Right kidney (tissue), 9 donors: ENCODE results near the gene SLCO6A1.
"Not testable (repeated sequence)": the region's sequence is repeated elsewhere in the genome, so short reads cannot be mapped to it uniquely, and the experiment has no call there.

ENCODE experiments used
- DNase-seq: peaks from one replicate; pipeline ENCODE4 v3.0.0-alpha.2; 2016
- long read RNA-seq, 8 donors: transcript quantifications; one replicate each; lab custom pipeline, GENCODE V29; 2026

The SLCO6A1 gene
- long read RNA-seq, donor 1: 0 reads
- long read RNA-seq, donor 2: 0 reads
- long read RNA-seq, donor 3: 0 reads
- long read RNA-seq, donor 4: 0 reads
- long read RNA-seq, donor 5: 0 reads
- long read RNA-seq, donor 6: 0 reads
- long read RNA-seq, donor 7: 0 reads
- long read RNA-seq, donor 8: 0 reads

- DNase-seq: no peak
These were observed at the start of gene SLCO6A1 for GRCh38 chr5:102498271-102499034. Gene SLCO6A1, minus strand, starts transcription at chr5:102499001. Its CDS starts 157 bp downstream, at chr5:102498844.

DNA sequence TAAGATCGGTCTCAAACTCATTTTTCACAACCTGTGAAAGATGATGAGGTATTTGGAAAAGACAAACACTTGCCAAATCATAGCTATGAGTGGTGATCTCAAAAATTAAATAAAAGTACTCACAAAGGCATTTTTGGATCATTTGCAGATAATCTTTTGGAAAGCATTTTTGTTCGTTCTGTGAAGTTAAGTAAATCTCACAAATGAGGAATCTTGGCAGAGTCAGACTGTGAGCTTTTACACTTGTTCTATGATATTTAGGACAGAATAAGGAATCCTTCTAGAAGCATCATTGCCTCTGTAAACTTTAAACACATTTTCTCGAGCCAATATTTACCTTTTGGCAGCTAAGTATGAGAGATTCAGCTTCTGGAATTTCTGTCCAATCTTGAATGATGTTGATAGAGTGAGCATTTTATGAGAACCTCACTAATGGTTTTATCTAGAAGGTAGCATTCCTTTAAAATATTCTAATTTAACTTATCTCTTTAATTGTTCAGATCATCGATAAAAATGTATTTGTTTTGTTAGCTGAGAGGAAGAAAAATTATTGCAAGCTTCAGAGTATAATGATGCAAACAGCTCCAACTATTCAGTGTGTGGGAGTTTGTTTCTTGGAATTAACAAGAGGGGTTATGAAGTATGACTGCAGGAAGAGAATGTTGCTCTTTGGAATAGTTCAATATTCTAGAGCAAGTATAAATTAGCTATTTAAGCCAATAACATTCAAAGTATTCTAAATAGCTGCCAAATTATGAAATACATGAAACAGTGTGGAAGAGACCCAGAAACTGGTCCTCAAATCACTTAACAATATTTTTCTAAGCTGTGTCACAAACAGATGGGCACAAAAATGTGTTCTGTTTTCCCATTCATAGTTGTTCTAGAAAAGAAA lies 48.6 kb upstream of the SLCO6A1 start:
- no peak for DNase-seq

GRCh38 chr5:102545175-102545574 lies 46.4 kb upstream of the SLCO6A1 start:
- no peak for DNase-seq

GRCh38 chr5:102542057-102542456 lies 43.3 kb upstream of the SLCO6A1 start:
- no peak for DNase-seq

- DNase-seq: no peak
These were observed 41.4 kb upstream of the SLCO6A1 start for GRCh38 chr5:102539996-102540728.

DNA sequence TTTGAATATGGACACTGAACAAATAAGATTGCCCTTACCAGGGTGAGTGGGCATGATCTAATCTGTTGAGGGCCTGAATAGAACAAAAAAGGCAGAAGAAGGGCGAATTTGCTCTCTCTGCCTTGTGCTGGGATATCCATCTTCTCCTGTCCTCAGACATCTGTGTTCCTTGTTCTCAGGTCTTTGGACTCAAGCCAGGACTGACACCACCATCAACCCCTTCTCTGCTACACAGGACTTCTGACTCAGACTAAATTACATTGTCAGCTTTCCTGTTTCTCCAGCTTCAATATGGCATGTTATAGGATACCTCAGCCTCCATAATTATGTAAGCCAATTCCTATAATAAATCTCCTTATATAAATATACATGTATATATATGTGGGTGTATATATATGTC lies 40.8 kb upstream of the SLCO6A1 start:
- no peak for DNase-seq

GRCh38 chr5:102537011-102537410 lies 38.2 kb upstream of the SLCO6A1 start:
- no peak for DNase-seq

- DNase-seq: no peak
These were observed 37.6 kb upstream of the SLCO6A1 start for GRCh38 chr5:102536323-102536928.

DNA sequence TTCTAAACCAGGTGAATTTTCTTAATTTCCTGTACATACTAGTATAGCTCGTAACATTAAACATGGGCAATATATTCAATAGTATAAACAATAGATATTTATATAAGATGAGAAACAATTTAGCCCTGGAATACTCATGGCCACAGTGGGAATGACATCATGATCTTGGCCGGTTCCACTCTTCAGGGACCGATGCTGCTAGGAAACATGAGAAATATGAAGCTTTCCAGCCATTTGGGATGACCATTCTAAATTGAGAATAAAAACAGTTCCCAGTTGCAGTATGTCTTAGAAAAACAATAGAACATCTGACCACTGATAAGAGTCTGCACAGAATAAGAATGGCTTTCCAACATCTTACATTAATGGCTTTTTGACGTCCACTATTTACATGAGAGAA lies 33.3 kb upstream of the SLCO6A1 start:
- no peak for DNase-seq

- DNase-seq: no peak
These were observed 32.7 kb upstream of the SLCO6A1 start for GRCh38 chr5:102531506-102531905.

DNA sequence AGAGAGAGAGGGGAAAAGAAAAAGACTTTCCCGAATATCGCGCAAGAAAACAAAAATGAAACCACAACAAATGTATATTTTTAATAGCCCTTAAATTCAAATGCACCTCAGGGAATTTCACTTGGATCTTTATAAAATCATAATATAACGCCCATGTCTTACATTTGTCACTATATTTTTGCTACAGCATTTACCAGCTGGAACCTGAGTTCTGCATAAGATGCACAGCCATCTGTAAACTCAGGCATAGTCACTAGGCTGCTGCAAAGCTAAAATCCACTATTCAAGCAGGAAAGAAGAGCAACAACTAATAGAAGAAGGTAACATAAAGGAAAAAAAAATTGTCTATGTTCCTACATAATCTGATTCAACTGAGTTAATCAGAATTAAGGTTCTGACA lies 30.6 kb upstream of the SLCO6A1 start:
- no peak for DNase-seq

- no peak for DNase-seq
These were observed 30.2 kb upstream of the SLCO6A1 start for GRCh38 chr5:102529031-102529430.

DNA sequence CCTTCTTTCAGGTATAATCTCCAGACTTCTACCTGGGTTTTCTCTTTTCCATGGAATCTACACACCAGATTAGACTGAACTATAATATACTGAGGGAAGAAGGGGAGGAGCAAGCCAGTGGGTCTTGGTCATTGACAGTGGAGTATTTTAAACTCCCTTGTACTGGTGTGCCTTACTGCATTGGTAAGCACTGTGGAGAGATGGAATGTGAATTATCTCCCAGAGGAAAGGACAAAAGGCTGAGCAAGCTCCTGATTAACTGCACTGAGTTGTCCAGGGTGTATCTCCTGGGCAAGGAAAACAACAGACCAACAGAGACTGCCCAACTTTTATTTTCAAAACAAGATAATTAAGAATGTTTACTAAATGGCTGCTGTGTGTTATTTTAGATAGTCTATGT lies 29.8 kb upstream of the SLCO6A1 start:
- DNase-seq: no peak

DNA sequence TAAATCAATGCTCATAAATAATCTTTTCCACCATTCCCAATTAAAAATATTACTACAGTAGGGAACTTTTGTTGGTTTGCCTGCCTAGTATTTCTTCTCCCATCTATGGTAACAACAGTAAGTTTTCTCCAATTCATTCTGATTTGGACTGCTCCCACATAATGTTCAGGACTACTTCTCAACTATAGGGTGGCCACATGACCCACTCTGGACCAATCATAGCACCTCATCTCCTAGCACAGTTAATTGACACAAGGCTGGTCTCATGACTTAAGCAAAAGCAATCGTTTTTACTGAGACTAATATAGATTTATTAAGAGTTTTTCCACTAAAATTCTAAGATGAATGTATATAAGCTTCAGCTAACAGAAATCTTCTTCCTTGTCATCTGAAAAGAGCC lies 28.7 kb upstream of the SLCO6A1 start:
- DNase-seq: no peak

DNA sequence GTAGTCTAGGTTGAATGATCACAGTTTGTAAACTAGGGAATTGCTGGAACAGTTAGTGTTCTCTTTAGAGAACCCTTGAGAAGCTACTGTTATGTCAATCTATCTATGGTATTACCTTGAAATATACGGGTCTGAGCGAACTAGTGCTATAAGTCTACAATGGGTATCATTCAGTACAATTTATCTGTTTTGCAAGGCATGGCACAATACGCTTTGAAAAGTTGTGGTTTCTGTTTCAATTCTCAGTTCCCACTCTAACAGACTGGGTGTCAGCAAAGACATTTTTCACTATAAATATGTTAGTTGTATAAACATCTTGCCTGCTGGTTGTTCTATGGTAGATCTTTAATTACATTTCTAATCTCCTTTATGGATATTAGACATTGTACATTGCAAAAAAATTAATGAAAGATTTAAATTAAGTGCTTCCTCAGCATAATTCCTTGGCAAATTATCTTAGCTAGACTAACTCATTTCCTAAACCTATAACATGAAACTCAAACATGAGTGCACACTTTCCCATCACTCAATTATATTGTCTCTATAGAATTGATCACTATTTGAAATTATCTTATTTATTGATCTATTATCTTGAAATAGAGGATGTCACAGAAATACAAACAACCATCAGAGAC lies 24.9 kb upstream of the SLCO6A1 start:
- no peak for DNase-seq

- DNase-seq: no peak
These were observed 12.9 kb upstream of the SLCO6A1 start for GRCh38 chr5:102511666-102512065.

DNA sequence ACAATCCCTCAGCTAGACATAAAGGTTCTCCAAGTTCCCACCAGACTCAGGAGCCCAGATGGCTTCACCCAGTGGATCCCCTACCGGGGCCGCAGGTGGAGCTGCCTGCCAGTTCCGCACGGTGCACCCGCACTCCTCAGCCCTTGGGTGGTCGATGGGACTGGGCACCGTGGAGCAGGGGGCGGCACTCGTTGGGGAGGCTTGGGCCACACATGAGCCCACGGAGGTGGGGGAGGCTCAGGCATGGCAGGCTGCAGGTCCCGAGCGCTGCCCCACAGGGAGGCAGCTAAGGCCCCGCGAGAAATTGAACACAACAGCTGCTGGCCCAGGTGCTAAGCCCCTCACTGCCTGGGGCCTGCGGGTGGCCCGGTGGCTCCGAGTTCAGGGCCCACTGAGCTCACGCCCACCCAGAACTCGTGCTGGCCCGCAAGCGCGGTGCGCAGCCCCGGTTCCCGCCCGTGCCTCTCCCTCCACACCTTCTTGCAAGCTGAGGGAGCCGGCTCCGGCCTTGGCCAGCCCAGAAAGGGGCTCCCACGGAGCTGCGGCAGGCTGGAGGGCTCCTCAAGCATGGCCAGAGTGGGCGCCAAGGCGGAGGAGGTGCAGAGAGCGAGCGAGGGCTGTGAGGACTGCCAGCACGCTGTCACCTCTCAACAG lies 7.4 kb downstream of the SLCO6A1 start:
- DNase-seq: not testable (repeated sequence)

DNA sequence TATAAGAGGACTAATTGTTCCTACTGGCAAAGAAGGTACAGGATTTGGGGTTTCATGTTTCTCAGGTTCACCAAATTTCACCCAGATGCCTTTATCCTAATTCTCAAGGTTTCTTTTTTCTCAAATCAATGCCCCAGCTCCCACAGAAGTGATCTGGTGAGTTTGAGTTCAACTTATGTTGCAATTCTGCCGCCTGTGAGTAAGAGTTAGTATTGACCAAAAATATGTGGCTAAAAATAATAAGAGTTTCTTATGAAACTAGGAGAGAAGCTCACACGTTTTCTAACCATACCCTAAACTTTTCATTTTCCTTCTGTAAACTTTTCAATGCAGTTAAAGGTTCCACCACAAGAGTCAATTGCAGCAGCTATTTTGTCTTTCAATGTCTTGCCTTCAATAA lies 15.1 kb downstream of the SLCO6A1 start:
- DNase-seq: no peak

DNA sequence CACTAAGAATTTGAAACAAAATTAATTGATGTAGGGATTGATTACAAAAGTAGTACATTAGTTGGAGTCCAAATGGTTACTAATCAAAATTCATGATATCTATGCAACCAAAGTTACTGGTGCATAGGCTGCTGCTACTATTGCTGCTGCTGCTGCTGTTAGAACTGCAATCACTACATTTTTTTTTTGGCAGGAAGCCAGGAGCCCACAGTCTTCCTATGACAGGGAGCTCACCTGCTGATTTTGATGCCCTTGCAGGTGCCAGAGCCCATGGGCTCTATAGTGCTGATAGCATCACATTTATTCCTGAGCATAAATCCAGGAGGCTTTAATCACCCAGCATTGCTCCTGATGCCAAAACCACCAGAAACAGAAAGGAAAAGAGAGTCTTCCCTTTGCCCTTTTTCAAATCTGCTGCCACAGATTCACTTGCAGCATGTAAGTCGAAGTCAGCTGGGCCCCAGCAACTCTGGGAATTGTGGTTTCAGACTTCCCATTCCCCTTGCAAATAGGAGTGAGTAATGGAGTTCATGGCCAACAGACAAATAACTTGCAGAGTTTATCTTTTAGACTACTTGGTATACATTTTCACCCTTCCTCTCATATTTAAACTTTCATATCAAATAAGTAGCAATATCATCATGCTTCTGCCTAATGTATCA lies 17.6 kb downstream of the SLCO6A1 start:
- no peak for DNase-seq

DNA sequence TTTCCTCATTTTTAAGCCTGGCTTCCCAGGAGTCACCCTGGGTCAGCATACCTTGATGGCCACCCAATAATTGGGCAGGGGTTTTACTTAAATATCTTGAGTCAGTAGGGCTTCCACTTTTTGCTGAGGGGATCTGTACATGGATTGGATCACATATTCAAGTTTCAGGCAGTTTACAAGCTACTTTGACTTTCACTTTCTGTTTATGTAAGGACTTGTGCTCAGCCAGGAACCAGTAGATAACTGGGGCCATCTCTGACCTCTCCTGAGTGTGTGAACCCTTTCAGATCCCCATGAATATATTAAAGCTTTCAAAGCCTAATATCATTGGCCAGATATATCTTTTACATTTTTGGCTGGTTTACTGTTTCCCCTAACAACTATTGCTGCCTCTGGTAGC lies 45.1 kb downstream of the SLCO6A1 start:
- DNase-seq: no peak

- DNase-seq: no peak
These were observed 47.7 kb downstream of the SLCO6A1 start for GRCh38 chr5:102451082-102451481.
